Esophagus muscularis mucosa (tissue), 3 donors: ENCODE results near the gene HTT.

ENCODE experiments used
- POLR2A ChIP-seq: fragments of 450-650 bp; IDR thresholded peaks from one replicate; pipeline ENCODE4 v1.6.1; 2017; ENCODE audit warnings: antibody characterized with exemption, moderate library complexity, mild to moderate bottlenecking, low read depth
- TF ChIP-seq, protein P1 (sequence below), 3 experiments: fragments of 200-600 bp in 2 of 3; fragments of 450-650 bp in 1 of 3; sonication (generic) in 2 of 3; IDR thresholded peaks; one replicate each; pipeline ENCODE4 v1.5.1; 2017 to 2019; ENCODE audit warnings: antibody characterized with exemption in 3 of 3, mild to moderate bottlenecking in 2 of 3, moderate library complexity in 1 of 3

DNA sequence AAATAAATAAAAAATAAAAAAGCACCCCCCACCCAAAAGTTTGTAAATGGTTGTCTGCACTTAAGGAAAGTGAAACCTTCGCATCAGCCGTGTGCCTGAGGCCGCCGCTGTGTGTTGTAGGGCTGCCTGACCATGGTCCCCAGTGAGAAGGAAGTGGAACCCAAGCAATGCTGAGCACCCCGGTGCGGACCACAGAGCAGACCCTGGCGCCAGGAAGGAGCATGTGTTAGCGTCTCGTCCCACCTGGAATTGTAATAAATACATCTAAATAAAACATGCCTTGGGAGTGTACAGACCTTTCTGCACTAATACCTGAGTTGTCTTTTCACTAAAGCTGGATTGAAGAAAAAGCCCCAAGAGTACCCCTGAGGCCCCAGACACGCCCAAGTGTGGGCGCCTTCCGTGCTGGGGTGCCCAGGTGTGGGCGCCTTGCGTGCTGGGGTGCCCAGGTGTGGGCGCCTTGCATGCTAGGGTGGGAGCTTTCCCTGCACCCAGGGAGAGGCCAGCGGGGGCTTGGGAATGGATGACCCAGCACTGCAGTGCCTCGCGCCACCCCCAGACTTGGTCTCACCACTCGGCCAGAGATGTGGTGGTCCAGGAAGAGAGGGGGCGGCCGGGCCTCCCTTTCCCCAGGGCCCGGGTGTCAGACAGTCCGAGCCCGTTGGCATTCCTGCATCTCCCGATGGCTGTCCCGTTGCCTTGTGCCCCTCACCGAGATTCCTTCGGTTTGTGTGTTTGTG, 33.9 kb upstream of the HTT start:
- TF ChIP-seq, protein P1, sequence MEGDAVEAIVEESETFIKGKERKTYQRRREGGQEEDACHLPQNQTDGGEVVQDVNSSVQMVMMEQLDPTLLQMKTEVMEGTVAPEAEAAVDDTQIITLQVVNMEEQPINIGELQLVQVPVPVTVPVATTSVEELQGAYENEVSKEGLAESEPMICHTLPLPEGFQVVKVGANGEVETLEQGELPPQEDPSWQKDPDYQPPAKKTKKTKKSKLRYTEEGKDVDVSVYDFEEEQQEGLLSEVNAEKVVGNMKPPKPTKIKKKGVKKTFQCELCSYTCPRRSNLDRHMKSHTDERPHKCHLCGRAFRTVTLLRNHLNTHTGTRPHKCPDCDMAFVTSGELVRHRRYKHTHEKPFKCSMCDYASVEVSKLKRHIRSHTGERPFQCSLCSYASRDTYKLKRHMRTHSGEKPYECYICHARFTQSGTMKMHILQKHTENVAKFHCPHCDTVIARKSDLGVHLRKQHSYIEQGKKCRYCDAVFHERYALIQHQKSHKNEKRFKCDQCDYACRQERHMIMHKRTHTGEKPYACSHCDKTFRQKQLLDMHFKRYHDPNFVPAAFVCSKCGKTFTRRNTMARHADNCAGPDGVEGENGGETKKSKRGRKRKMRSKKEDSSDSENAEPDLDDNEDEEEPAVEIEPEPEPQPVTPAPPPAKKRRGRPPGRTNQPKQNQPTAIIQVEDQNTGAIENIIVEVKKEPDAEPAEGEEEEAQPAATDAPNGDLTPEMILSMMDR (IDR thresholded peaks at IDR 0.05), result no peak
- no peak for TF ChIP-seq POLR2A
